Activated CD4-positive, alpha-beta memory T cell treated with anti-CD3 and anti-CD28 coated beads, Interleukin-2, amount 10 ng/mL, durations not matched to agents 7 days and 5 days (primary cell): Measurements from ENCODE around the gene RBM12. TPM values are rescaled to one million over a fixed set of nuclear protein-coding genes. Genes with fewer than 3 reads are reported as not detected.

Experiments used
- CTCF ChIA-PET: fragments of 350-600 bp; sonication (Branson Sonifier 250); formaldehyde crosslinking; loops from one replicate; lab custom pipeline; 2021; ENCODE audit warnings: antibody characterized with exemption, inconsistent platforms; lab: Charles Lee
- POLR2A ChIA-PET: fragments of 350-600 bp; sonication (Branson Sonifier 250); formaldehyde crosslinking; loops from one replicate; lab custom pipeline; 2021; ENCODE audit warnings: antibody characterized with exemption; lab: Charles Lee
- DNase-seq: peaks from one replicate; pipeline ENCODE4 v3.0.0-alpha.2; 2020
- H3K27ac Mint-ChIP-seq: one replicate; pipeline ENCODE4 v1.8.0; 2021; ENCODE audit warnings: mild to moderate bottlenecking, mixed read lengths
- H3K27me3 Mint-ChIP-seq: one replicate; pipeline ENCODE4 v1.8.0; 2021; ENCODE audit warnings: mixed read lengths
- H3K36me3 Mint-ChIP-seq: one replicate; pipeline ENCODE4 v1.8.0; 2021; ENCODE audit warnings: low read depth, mixed read lengths
- H3K4me1 Mint-ChIP-seq: one replicate; pipeline ENCODE4 v1.8.0; 2021; ENCODE audit warnings: mixed read lengths
- H3K4me3 Mint-ChIP-seq: one replicate; pipeline ENCODE4 v1.8.0; 2021; ENCODE audit warnings: mild to moderate bottlenecking, mixed read lengths
- H3K9me3 Mint-ChIP-seq: one replicate; pipeline ENCODE4 v1.8.0; 2021; ENCODE audit warnings: mixed read lengths
- total RNA-seq, 2 experiments: library from RNA; stranded (reverse); gene quantifications; one replicate each; pipeline ENCODE4 v1.2.3, GENCODE V29; 2021

Gene RBM12
- total RNA-seq, 2 experiments from 2014 or later = 115 to 116 TPM

DNA sequence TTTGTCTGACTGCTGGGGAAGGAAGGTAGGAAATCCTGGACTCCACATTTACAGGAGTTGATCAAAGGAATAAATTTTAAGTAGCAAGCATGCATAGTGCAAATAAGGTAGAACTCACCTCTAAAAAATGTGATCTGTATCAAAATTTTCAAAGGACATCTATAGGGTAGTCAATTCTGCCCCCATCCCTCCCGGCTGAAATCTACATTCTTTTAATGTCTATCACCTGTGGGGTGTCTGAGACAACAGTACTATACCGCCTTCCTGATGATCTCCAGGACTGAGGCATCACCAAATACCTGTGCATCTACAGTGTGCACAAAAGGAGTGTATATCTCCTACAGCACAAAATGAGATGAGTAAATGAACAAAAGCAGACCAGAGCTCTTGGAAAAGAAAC is 19.9 kb downstream of the RBM12 start:
- Mint-ChIP-seq H3K4me3 (no peak overlapping the region), H3K27ac (peak overlapping the region; percentile 10), H3K36me3 (peaks cover 28% of the 10 kb centered on the region), H3K27me3 (no peaks in the 10 kb centered on the region), H3K9me3 (no peaks in the 10 kb centered on the region), H3K4me1 (peaks cover 33% of the 10 kb centered on the region)
- ChIA-PET POLR2A (interaction anchor here (1.2 kb wide), 2 partner anchors 17 to 19 kb away, joined by 3 to 4 read pairs; no protein-coding TSS in a partner anchor), CTCF (interaction anchor here (0.6 kb wide), 1 partner anchor 20 kb away, joined by 3 read pairs; the partner anchor contains the start of genes CPNE1 and RBM12)
- DNase-seq = no peak

DNA sequence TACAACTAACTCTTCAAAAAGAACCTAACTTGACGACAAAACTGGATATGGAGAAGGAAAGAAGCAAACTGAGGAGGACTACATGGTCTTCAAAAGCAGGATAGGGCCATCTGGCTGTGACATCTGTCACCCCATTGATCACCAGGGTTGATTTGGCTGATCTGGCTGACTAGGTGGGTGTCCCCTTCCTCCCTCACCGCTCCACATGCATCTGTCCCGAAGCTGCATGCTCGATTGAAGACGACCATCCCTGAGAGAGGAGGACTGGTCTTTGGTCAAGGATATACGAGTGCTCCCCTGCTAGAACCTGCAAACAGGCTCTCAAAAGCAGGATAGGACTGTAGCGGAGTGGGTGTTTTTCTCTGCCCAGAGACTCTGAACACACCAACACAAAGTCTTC is 21.7 kb downstream of the RBM12 start:
- H3K4me3 Mint-ChIP-seq = no peak overlapping the region
- ChIA-PET CTCF (no interaction called here), POLR2A (interaction anchor here (1.4 to 1.6 kb wide), 2 partner anchors 14 to 18 kb away, joined by 3 to 4 read pairs; no protein-coding TSS in a partner anchor)
- no peaks in the 10 kb centered on the region for H3K9me3 Mint-ChIP-seq
- no peaks in the 10 kb centered on the region for H3K27me3 Mint-ChIP-seq
- peaks cover 12% of the 10 kb centered on the region for H3K36me3 Mint-ChIP-seq
- no peak for DNase-seq
- H3K4me1 Mint-ChIP-seq = peaks cover 26% of the 10 kb centered on the region
- H3K27ac Mint-ChIP-seq = no peak overlapping the region

GRCh38 chr20:35641743-35642142 is 23.0 kb downstream of the RBM12 start:
- H3K9me3 Mint-ChIP-seq = no peaks in the 10 kb centered on the region
- no peaks in the 10 kb centered on the region for H3K27me3 Mint-ChIP-seq
- ChIA-PET CTCF (interaction anchor here (0.8 kb wide), 1 partner anchor 22 kb away, joined by 3 read pairs; no protein-coding TSS in a partner anchor), POLR2A (interaction anchor here (0.6 to 1.4 kb wide), 2 partner anchors 23 to 195 kb away, joined by 3 read pairs; partner anchors contain the start of genes CPNE1 and RBM12)
- H3K4me3 Mint-ChIP-seq = no peak overlapping the region
- DNase-seq = no peak
- peaks cover 8% of the 10 kb centered on the region for H3K36me3 Mint-ChIP-seq
- no peak overlapping the region for H3K27ac Mint-ChIP-seq
- peaks cover 26% of the 10 kb centered on the region for H3K4me1 Mint-ChIP-seq

GRCh38 chr20:35640724-35641123 is 24.0 kb downstream of the RBM12 start:
- no peak overlapping the region for H3K27ac Mint-ChIP-seq

GRCh38 chr20:35638751-35639150 is 25.9 kb downstream of the RBM12 start:
- Mint-ChIP-seq H3K27me3 (no peaks in the 10 kb centered on the region), H3K4me3 (no peak overlapping the region), H3K36me3 (peaks cover 3% of the 10 kb centered on the region), H3K9me3 (no peaks in the 10 kb centered on the region), H3K4me1 (peaks cover 18% of the 10 kb centered on the region), H3K27ac (no peak overlapping the region)
- no peak for DNase-seq
- ChIA-PET CTCF (no interaction called here), POLR2A (interaction anchor here (1.7 kb wide), 1 partner anchor 20 kb away, joined by 5 read pairs; no protein-coding TSS in a partner anchor)

More at GRCh38 chr20:35640724-35641123, 24.0 kb downstream of the RBM12 start:
- no peaks in the 10 kb centered on the region for H3K27me3 Mint-ChIP-seq
- no peak for DNase-seq
- no peak overlapping the region for H3K4me3 Mint-ChIP-seq
- peaks cover 23% of the 10 kb centered on the region for H3K4me1 Mint-ChIP-seq
- peaks cover 11% of the 10 kb centered on the region for H3K36me3 Mint-ChIP-seq
- POLR2A ChIA-PET = no interaction called here
- H3K9me3 Mint-ChIP-seq = no peaks in the 10 kb centered on the region
- CTCF ChIA-PET = interaction anchor here (1.4 kb wide), 1 partner anchor 313 kb away, joined by 3 read pairs; the partner anchor contains the start of gene SCAND1

- ChIA-PET POLR2A (interaction anchor here (1.3 to 1.9 kb wide), 2 partner anchors 17 to 105 kb away, joined by 4 read pairs; partner anchors contain the start of gene RBM39), CTCF (no interaction called here)
- no peak for DNase-seq
- peaks cover 15% of the 10 kb centered on the region for H3K4me1 Mint-ChIP-seq
- no peak overlapping the region for H3K4me3 Mint-ChIP-seq
- H3K27me3 Mint-ChIP-seq = no peaks in the 10 kb centered on the region
- H3K9me3 Mint-ChIP-seq = no peaks in the 10 kb centered on the region
- H3K27ac Mint-ChIP-seq = no peak overlapping the region
- peaks cover 7% of the 10 kb centered on the region for H3K36me3 Mint-ChIP-seq
Measured at GRCh38 chr20:35637276-35637675, 27.4 kb downstream of the RBM12 start.

DNA sequence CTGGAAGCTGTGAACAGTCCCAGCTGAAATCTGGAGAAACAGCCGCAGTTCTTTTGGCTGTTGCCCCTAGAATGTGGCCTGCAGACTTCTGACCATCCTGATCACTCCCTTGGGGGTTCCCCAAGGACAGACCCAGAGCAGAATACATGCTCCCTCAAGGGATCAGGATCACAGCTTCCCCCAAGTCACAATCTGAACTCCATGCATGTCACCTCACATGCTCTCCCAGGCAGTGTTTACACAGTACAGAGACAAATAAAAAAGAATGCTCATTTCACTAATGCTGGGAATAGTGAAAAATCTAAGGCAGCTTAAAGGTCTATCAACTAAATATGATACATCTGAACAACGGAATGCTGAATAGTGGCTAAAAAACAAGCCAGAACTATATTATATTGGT is 28.6 kb downstream of the RBM12 start:
- Mint-ChIP-seq H3K4me3 (no peak overlapping the region), H3K27me3 (no peaks in the 10 kb centered on the region), H3K9me3 (no peaks in the 10 kb centered on the region), H3K36me3 (peaks cover 14% of the 10 kb centered on the region), H3K27ac (no peak overlapping the region), H3K4me1 (peaks cover 15% of the 10 kb centered on the region)
- DNase-seq = no peak
- ChIA-PET POLR2A (interaction anchor here (1.1 to 2.1 kb wide), 2 partner anchors 16 to 28 kb away, joined by 3 to 5 read pairs; no protein-coding TSS in a partner anchor), CTCF (interaction anchor here (0.6 kb wide), 1 partner anchor 119 kb away, joined by 4 read pairs; no protein-coding TSS in a partner anchor)

DNA sequence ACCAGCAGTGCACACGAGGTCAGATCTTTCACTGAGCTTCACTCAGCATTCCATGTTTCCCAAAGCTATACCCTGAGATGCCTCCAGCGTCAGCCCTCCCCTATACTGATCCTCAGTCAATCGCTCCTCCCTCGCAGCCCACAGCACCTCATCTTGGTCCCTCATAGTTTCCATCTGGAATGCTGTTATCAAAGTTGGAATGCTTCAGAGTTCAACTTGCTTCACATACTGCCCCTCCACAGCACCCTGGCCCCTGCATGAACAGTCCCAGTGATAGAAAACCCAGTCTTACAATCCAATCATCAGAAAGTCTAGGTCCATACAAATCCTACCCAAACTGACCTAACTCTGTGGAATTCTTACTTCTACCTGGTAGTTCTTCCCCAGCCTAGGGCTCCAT is 29.0 kb downstream of the RBM12 start:
- H3K4me3 Mint-ChIP-seq = no peak overlapping the region
- no peaks in the 10 kb centered on the region for H3K27me3 Mint-ChIP-seq
- H3K9me3 Mint-ChIP-seq = no peaks in the 10 kb centered on the region
- H3K4me1 Mint-ChIP-seq = peaks cover 12% of the 10 kb centered on the region
- H3K27ac Mint-ChIP-seq = no peak overlapping the region
- no peak for DNase-seq
- CTCF ChIA-PET = interaction anchor here (0.6 kb wide), 1 partner anchor 118 kb away, joined by 4 read pairs; no protein-coding TSS in a partner anchor
- H3K36me3 Mint-ChIP-seq = peaks cover 14% of the 10 kb centered on the region
- POLR2A ChIA-PET = interaction anchor here (1.1 to 2.1 kb wide), 2 partner anchors 16 to 28 kb away, joined by 3 to 5 read pairs; no protein-coding TSS in a partner anchor

DNA sequence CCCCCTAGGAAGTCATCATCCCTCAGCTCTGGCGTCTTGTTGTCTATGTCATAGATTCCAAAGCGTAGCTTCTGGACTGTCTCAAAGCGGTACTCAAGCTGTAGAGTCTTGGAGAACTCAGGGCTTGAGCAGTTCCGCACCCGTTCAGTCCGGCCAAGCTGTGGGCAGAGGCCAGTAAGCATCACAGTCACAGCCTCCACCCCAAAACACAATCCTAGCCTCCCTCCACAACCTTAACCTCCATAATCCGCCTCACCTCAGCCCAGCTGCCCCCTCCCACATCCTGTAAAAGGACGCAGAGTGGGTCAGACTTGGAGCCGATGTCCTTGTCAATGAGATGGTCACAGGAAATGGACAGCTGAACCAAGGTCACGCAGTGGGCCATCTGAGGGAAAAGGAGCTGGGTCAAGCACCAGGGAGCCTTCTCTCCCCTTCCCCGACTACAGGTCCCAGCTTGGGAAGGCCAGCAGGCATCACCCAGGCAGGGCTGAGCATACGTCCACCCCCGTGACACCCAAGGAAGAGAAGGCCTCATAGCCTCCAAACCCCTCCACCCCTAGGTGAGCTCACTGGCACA is 32.1 kb downstream of the RBM12 start:
- ChIA-PET POLR2A (no interaction called here), CTCF (interaction anchor here (1.2 kb wide), 1 partner anchor 14 kb away, joined by 3 read pairs; no protein-coding TSS in a partner anchor)
- H3K4me1 Mint-ChIP-seq = peaks cover 4% of the 10 kb centered on the region
- no peaks in the 10 kb centered on the region for H3K27me3 Mint-ChIP-seq
- no peak overlapping the region for H3K4me3 Mint-ChIP-seq
- no peaks in the 10 kb centered on the region for H3K9me3 Mint-ChIP-seq
- H3K36me3 Mint-ChIP-seq = peaks cover 29% of the 10 kb centered on the region
- H3K27ac Mint-ChIP-seq = no peak overlapping the region
- no peak for DNase-seq

- Mint-ChIP-seq H3K4me1 (peaks cover 3% of the 10 kb centered on the region), H3K4me3 (no peak overlapping the region), H3K9me3 (no peaks in the 10 kb centered on the region), H3K27ac (no peak overlapping the region), H3K27me3 (no peaks in the 10 kb centered on the region), H3K36me3 (peaks cover 44% of the 10 kb centered on the region)
- ChIA-PET CTCF (no interaction called here), POLR2A (interaction anchor here (1.6 to 2.6 kb wide), 2 partner anchors 12 to 14 kb away, joined by 6 to 11 read pairs; partner anchors contain the start of gene SPAG4)
- no peak for DNase-seq
Measured at GRCh38 chr20:35630636-35631035, 34.1 kb downstream of the RBM12 start.

GRCh38 chr20:35629427-35630145 is 35.1 kb downstream of the RBM12 start:
- H3K4me3 Mint-ChIP-seq = no peak overlapping the region
- H3K27ac Mint-ChIP-seq = no peak overlapping the region
- ChIA-PET POLR2A (interaction anchor here (1.0 to 2.6 kb wide), 4 partner anchors 11 to 14 kb away, joined by 4 to 11 read pairs (median 4); partner anchors contain the start of gene SPAG4), CTCF (interaction anchor here (0.6 to 1.1 kb wide), 3 partner anchors 29 to 1880 kb away, joined by 3 to 5 read pairs (median 3); no protein-coding TSS in a partner anchor)
- peaks cover 48% of the 10 kb centered on the region for H3K36me3 Mint-ChIP-seq
- no peaks in the 10 kb centered on the region for H3K9me3 Mint-ChIP-seq
- DNase-seq = no peak
- H3K27me3 Mint-ChIP-seq = no peaks in the 10 kb centered on the region
- no peaks in the 10 kb centered on the region for H3K4me1 Mint-ChIP-seq

DNA sequence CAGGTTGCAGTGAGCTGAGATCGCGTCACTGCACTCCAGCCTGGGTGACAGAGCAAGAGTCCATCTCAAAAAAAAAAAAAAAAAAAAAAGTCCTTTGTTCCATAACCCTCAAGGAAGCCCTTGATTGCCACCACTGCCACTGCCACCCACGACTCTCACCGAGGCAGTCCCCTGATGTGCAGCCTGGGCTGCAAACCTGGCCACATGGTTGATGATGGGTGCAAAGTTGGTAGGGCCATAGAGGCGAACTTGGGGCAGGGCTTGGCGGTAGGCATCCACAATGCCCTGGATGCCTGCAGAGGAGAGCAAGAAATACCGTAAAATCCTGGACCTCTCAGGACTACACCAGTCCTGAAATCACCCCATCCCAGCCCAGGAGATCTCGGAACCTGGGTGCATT is 37.6 kb downstream of the RBM12 start:
- ChIA-PET CTCF (interaction anchor here (0.8 kb wide), 1 partner anchor 8 kb away, joined by 3 read pairs; no protein-coding TSS in a partner anchor), POLR2A (interaction anchor here (1.4 kb wide), 1 partner anchor 36 kb away, joined by 3 read pairs; no protein-coding TSS in a partner anchor)
- H3K4me1 Mint-ChIP-seq = no peaks in the 10 kb centered on the region
- no peak overlapping the region for H3K4me3 Mint-ChIP-seq
- H3K9me3 Mint-ChIP-seq = no peaks in the 10 kb centered on the region
- peaks cover 43% of the 10 kb centered on the region for H3K36me3 Mint-ChIP-seq
- H3K27ac Mint-ChIP-seq = no peak overlapping the region
- no peak for DNase-seq
- no peaks in the 10 kb centered on the region for H3K27me3 Mint-ChIP-seq
